Mesendoderm (in vitro differentiated cells): ENCODE measurements around the gene MAN2A2.

Experiments used
- DNase-seq: peaks from one replicate; pipeline ENCODE4 v3.0.0; 2013
- H2AK5ac ChIP-seq: 2 replicates; pipeline ENCODE4 v1.6.1; 2013; ENCODE audit warnings: low read length, inconsistent platforms
- H2BK120ac ChIP-seq: 2 replicates; pipeline ENCODE4 v1.6.1; 2013; ENCODE audit warnings: low read depth, mild to moderate bottlenecking, low read length, moderate library complexity, mixed read lengths
- H2BK15ac ChIP-seq: replicated peaks from 2 replicates; pipeline ENCODE4 v1.6.1; 2013; ENCODE audit warnings: low read depth, mild to moderate bottlenecking, moderate library complexity
- H2BK5ac ChIP-seq: 2 replicates; pipeline ENCODE4 v1.6.1; 2013; ENCODE audit warnings: low read length, inconsistent platforms
- H3K18ac ChIP-seq: 2 replicates; pipeline ENCODE4 v1.6.1; 2013; ENCODE audit warnings: mild to moderate bottlenecking, low read length, mixed read lengths
- H3K23ac ChIP-seq: one replicate; pipeline ENCODE4 v1.6.1; 2013; ENCODE audit warnings: low read length
- H3K27ac ChIP-seq: 2 replicates; pipeline ENCODE4 v1.5.1; 2013; ENCODE audit warnings: low read depth, mild to moderate bottlenecking, inconsistent platforms, low read length, moderate library complexity
- H3K27me3 ChIP-seq: 2 replicates; pipeline ENCODE4 v1.6.1; 2013; ENCODE audit warnings: low read length, control low read depth, mild to moderate bottlenecking, inconsistent platforms; ENCODE audit not compliant: insufficient read depth, poor library complexity
- H3K36me3 ChIP-seq: 2 replicates; pipeline ENCODE4 v1.6.1; 2013; ENCODE audit warnings: low read length, inconsistent platforms; ENCODE audit not compliant: control insufficient read depth, insufficient read depth
- H3K4ac ChIP-seq: one replicate; pipeline ENCODE4 v1.6.1; 2013; ENCODE audit warnings: low read depth, mild to moderate bottlenecking, low read length, moderate library complexity
- H3K4me1 ChIP-seq: 2 replicates; pipeline ENCODE4 v1.6.1; 2013; ENCODE audit warnings: low read depth, low read length, inconsistent platforms; ENCODE audit not compliant: control insufficient read depth
- H3K4me2 ChIP-seq: 2 replicates; pipeline ENCODE4 v1.6.1; 2013; ENCODE audit warnings: low read length
- H3K4me3 ChIP-seq: 2 replicates; pipeline ENCODE4 v1.5.1; 2013; ENCODE audit warnings: mild to moderate bottlenecking, low read length
- H3K56ac ChIP-seq: one replicate; pipeline ENCODE4 v1.6.1; 2013; ENCODE audit warnings: low read length
- H3K79me1 ChIP-seq: 2 replicates; pipeline ENCODE4 v1.6.1; 2013; ENCODE audit warnings: low read length, inconsistent platforms
- H3K79me2 ChIP-seq: 2 replicates; pipeline ENCODE4 v1.6.1; 2013; ENCODE audit warnings: mild to moderate bottlenecking, low read length; ENCODE audit not compliant: control insufficient read depth, insufficient read depth
- H3K9ac ChIP-seq: 2 replicates; pipeline ENCODE4 v1.6.1; 2013; ENCODE audit warnings: low read length, inconsistent platforms
- H4K5ac ChIP-seq: one replicate; pipeline ENCODE4 v1.6.1; 2013; ENCODE audit warnings: low read length
- H4K8ac ChIP-seq: one replicate; pipeline ENCODE4 v1.6.1; 2013; ENCODE audit warnings: low read depth, mild to moderate bottlenecking, control low read depth, low read length, moderate library complexity
- WGBS: extraction: QIAGEN DNeasy Blood & Tissue Kit; methylation state at CpG from one replicate; pipeline ENCODE4 v1.1.7; 2013; ENCODE audit warnings: low lambda C conversion rate, missing lambda C conversion rate; ENCODE audit not compliant: insufficient coverage; ENCODE audit errors: extremely low coverage; 5-methylcytosine and 5-hydroxymethylcytosine counted together

The MAN2A2 gene

GRCh38 chr15:90939756-90940155 lies 36.7 kb downstream of the MAN2A2 start:
- no peak overlapping the region for H3K18ac ChIP-seq
- H3K4me2 ChIP-seq = no peak overlapping the region
- H2BK120ac ChIP-seq = no peak overlapping the region
- no peak overlapping the region for H3K4me3 ChIP-seq
- H3K27ac ChIP-seq = no peak overlapping the region
- H2AK5ac ChIP-seq = no peak overlapping the region
- no CpG with 5 or more reads among the region's 7 CpGs for WGBS
- H3K36me3 ChIP-seq = peaks cover 16% of the 10 kb centered on the region
- no peak overlapping the region for H3K4ac ChIP-seq
- H3K9ac ChIP-seq = no peak overlapping the region
- peaks cover 1% of the 10 kb centered on the region for H3K4me1 ChIP-seq
- DNase-seq = no peak
- H2BK15ac ChIP-seq = no peak overlapping the region
- no peak overlapping the region for H4K5ac ChIP-seq
- H3K79me2 ChIP-seq = no peaks in the 10 kb centered on the region
- H3K23ac ChIP-seq = no peak overlapping the region
- H3K27me3 ChIP-seq = no peaks in the 10 kb centered on the region
- H3K79me1 ChIP-seq = peaks cover 4% of the 10 kb centered on the region
- no peak overlapping the region for H3K56ac ChIP-seq
- H2BK5ac ChIP-seq = no peak overlapping the region
- no peak overlapping the region for H4K8ac ChIP-seq

GRCh38 chr15:90941038-90941437 lies 37.9 kb downstream of the MAN2A2 start:
- Histone ChIP-seq H3K27me3 (no peaks in the 10 kb centered on the region), H3K79me1 (peaks cover 2% of the 10 kb centered on the region), H2BK120ac (no peak overlapping the region), H3K4me2 (no peak overlapping the region), H3K18ac (no peak overlapping the region), H3K56ac (no peak overlapping the region), H3K4me3 (no peak overlapping the region), H3K4me1 (no peaks in the 10 kb centered on the region), H3K36me3 (peaks cover 19% of the 10 kb centered on the region), H3K79me2 (no peaks in the 10 kb centered on the region), H4K8ac (no peak overlapping the region), H3K27ac (no peak overlapping the region), H3K23ac (no peak overlapping the region), H2BK15ac (no peak overlapping the region), H2BK5ac (no peak overlapping the region), H3K4ac (no peak overlapping the region), H3K9ac (no peak overlapping the region), H2AK5ac (no peak overlapping the region), H4K5ac (no peak overlapping the region)
- DNase-seq = no peak
- WGBS = no CpG with 5 or more reads among the region's 4 CpGs

GRCh38 chr15:90942354-90943120 lies 39.4 kb downstream of the MAN2A2 start:
- no peak overlapping the region for H2BK5ac ChIP-seq
- no peak overlapping the region for H2BK15ac ChIP-seq
- WGBS = no CpG with 5 or more reads among the region's 12 CpGs
- H2BK120ac ChIP-seq = no peak overlapping the region
- no peak overlapping the region for H3K18ac ChIP-seq
- H3K27ac ChIP-seq = no peak overlapping the region
- no peak overlapping the region for H4K5ac ChIP-seq
- no peak overlapping the region for H3K4me2 ChIP-seq
- no peaks in the 10 kb centered on the region for H3K27me3 ChIP-seq
- no peak overlapping the region for H3K23ac ChIP-seq
- no peak overlapping the region for H2AK5ac ChIP-seq
- peaks cover 24% of the 10 kb centered on the region for H3K36me3 ChIP-seq
- H3K79me2 ChIP-seq = no peaks in the 10 kb centered on the region
- no peaks in the 10 kb centered on the region for H3K79me1 ChIP-seq
- H3K4ac ChIP-seq = no peak overlapping the region
- H3K4me3 ChIP-seq = no peak overlapping the region
- H3K4me1 ChIP-seq = no peaks in the 10 kb centered on the region
- H3K9ac ChIP-seq = no peak overlapping the region
- no peak overlapping the region for H4K8ac ChIP-seq
- H3K56ac ChIP-seq = no peak overlapping the region
- no peak for DNase-seq

- no peaks in the 10 kb centered on the region for H3K79me2 ChIP-seq
- no peak overlapping the region for H4K5ac ChIP-seq
- H3K4me2 ChIP-seq = no peak overlapping the region
- no peaks in the 10 kb centered on the region for H3K79me1 ChIP-seq
- no peak overlapping the region for H3K27ac ChIP-seq
- no peak overlapping the region for H3K23ac ChIP-seq
- no peaks in the 10 kb centered on the region for H3K27me3 ChIP-seq
- H4K8ac ChIP-seq = no peak overlapping the region
- no peak overlapping the region for H2BK5ac ChIP-seq
- H3K4ac ChIP-seq = no peak overlapping the region
- no peak overlapping the region for H2BK15ac ChIP-seq
- no peak overlapping the region for H3K4me3 ChIP-seq
- H3K18ac ChIP-seq = no peak overlapping the region
- DNase-seq = no peak
- WGBS = no CpG with 5 or more reads among the region's 7 CpGs
- H2AK5ac ChIP-seq = no peak overlapping the region
- no peak overlapping the region for H3K9ac ChIP-seq
- peaks cover 24% of the 10 kb centered on the region for H3K36me3 ChIP-seq
- no peaks in the 10 kb centered on the region for H3K4me1 ChIP-seq
- no peak overlapping the region for H2BK120ac ChIP-seq
- H3K56ac ChIP-seq = no peak overlapping the region
Measured at GRCh38 chr15:90945091-90945490, 42.0 kb downstream of the MAN2A2 start.

GRCh38 chr15:90946538-90946937 lies 43.4 kb downstream of the MAN2A2 start:
- Histone ChIP-seq H3K23ac (no peak overlapping the region), H4K8ac (no peak overlapping the region), H2BK5ac (no peak overlapping the region), H2BK15ac (no peak overlapping the region), H2AK5ac (no peak overlapping the region), H3K79me2 (no peaks in the 10 kb centered on the region), H3K4me3 (no peak overlapping the region), H3K4ac (no peak overlapping the region), H3K4me1 (no peaks in the 10 kb centered on the region), H2BK120ac (no peak overlapping the region), H3K36me3 (peaks cover 19% of the 10 kb centered on the region), H3K9ac (no peak overlapping the region), H3K4me2 (no peak overlapping the region), H3K27me3 (no peaks in the 10 kb centered on the region), H3K18ac (no peak overlapping the region), H3K56ac (no peak overlapping the region), H4K5ac (no peak overlapping the region), H3K27ac (no peak overlapping the region), H3K79me1 (no peaks in the 10 kb centered on the region)
- DNase-seq = no peak
- no CpG with 5 or more reads among the region's 16 CpGs for WGBS
